CD4-positive, alpha-beta T cell treated with Interleukin-17A for 4 hours (primary cell): ENCODE measurements around the gene PRKCE.

Source experiments
- DNase-seq: peaks from one replicate; pipeline ENCODE4 v3.0.0-alpha.2; 2020; ENCODE audit warnings: mixed read lengths

PRKCE gene

GRCh38 chr2:46098621-46099062, 447.2 kb downstream of the PRKCE start:
- DNase-seq: no peak

GRCh38 chr2:46101557-46102220, 450.2 kb downstream of the PRKCE start:
- no peak for DNase-seq

GRCh38 chr2:46106690-46107089, 455.2 kb downstream of the PRKCE start:
- DNase-seq: no peak

- DNase-seq: no peak
These were observed 463.5 kb downstream of the PRKCE start for GRCh38 chr2:46114996-46115395.

- DNase-seq: no peak
These were observed 464.7 kb downstream of the PRKCE start for GRCh38 chr2:46116150-46116549.

- no peak for DNase-seq
These were observed 465.1 kb downstream of the PRKCE start for GRCh38 chr2:46116553-46116991.

GRCh38 chr2:46117379-46117778, 465.9 kb downstream of the PRKCE start:
- DNase-seq: no peak

GRCh38 chr2:46117994-46118393, 466.5 kb downstream of the PRKCE start:
- no peak for DNase-seq

GRCh38 chr2:46118656-46119371, 467.3 kb downstream of the PRKCE start:
- DNase-seq: no peak

- no peak for DNase-seq
These were observed 468.0 kb downstream of the PRKCE start for GRCh38 chr2:46119453-46119852.

GRCh38 chr2:46120792-46121555, 469.5 kb downstream of the PRKCE start:
- DNase-seq: no peak

GRCh38 chr2:46122318-46122976, 471.0 kb downstream of the PRKCE start:
- DNase-seq: no peak

GRCh38 chr2:46123013-46123412, 471.5 kb downstream of the PRKCE start:
- DNase-seq: no peak

GRCh38 chr2:46125798-46126197, 474.3 kb downstream of the PRKCE start:
- no peak for DNase-seq

GRCh38 chr2:46126571-46126970, 475.1 kb downstream of the PRKCE start:
- no peak for DNase-seq

GRCh38 chr2:46127176-46127575, 475.7 kb downstream of the PRKCE start:
- no peak for DNase-seq

GRCh38 chr2:46130511-46130910, 479.0 kb downstream of the PRKCE start:
- DNase-seq: no peak

GRCh38 chr2:46132996-46133395, 481.5 kb downstream of the PRKCE start:
- DNase-seq: no peak

GRCh38 chr2:46134531-46135227, 483.2 kb downstream of the PRKCE start:
- DNase-seq: no peak

- DNase-seq: no peak
These were observed 483.9 kb downstream of the PRKCE start for GRCh38 chr2:46135228-46135855.

- no peak for DNase-seq
These were observed 484.5 kb downstream of the PRKCE start for GRCh38 chr2:46135958-46136357.

GRCh38 chr2:46136481-46136880, 485.0 kb downstream of the PRKCE start:
- DNase-seq: no peak
